Activated T-helper 17 cell treated with anti-CD3 and anti-CD28 coated beads, Interleukin-2, amount 50 U/mL, for 72 hours (primary cell): ENCODE results near the gene IL25. TPM values are rescaled to one million over a fixed set of nuclear protein-coding genes. Genes with fewer than 3 reads are reported as not detected.

Experiments used
- ATAC-seq: fragments of 150-1000 bp; cut with Tn5 transposase; replicated peaks from 2 replicates; pipeline ENCODE4 v1.10.0; 2021; ENCODE audit warnings: mild to moderate bottlenecking, moderate library complexity
- H3K27ac Mint-ChIP-seq: one replicate; pipeline ENCODE4 v1.8.0; 2022; ENCODE audit warnings: mixed read lengths
- H3K27me3 Mint-ChIP-seq: one replicate; pipeline ENCODE4 v1.8.0; 2022; ENCODE audit warnings: mixed read lengths
- H3K36me3 Mint-ChIP-seq: one replicate; pipeline ENCODE4 v1.8.0; 2022; ENCODE audit warnings: low read depth, mild to moderate bottlenecking, mixed read lengths
- H3K4me1 Mint-ChIP-seq: one replicate; pipeline ENCODE4 v1.8.0; 2022; ENCODE audit warnings: mixed read lengths
- H3K4me3 Mint-ChIP-seq: one replicate; pipeline ENCODE4 v1.8.0; 2022; ENCODE audit warnings: mild to moderate bottlenecking, mixed read lengths
- H3K9me3 Mint-ChIP-seq: one replicate; pipeline ENCODE4 v1.8.0; 2022; ENCODE audit warnings: mixed read lengths
- total RNA-seq, 2 donors: library from RNA; stranded (reverse); gene quantifications; one replicate each; pipeline ENCODE4 v1.2.3, GENCODE V29; 2022

Gene IL25
- total RNA-seq, 2 donors from 2014 or later: not detected

GRCh38 chr14:23376482-23377197, 4.0 kb downstream of the IL25 start, which contains the start of gene CMTM5:
Gene CMTM5 (plus strand): TSS chr14:23377046. CDS start chr14:23377252, 206 bp downstream.
- Mint-ChIP-seq H3K27ac (no peak within 1 kb of the TSS), H3K27me3 (peaks cover 8% of the 10 kb centered on the region), H3K4me1 (no peaks in the 10 kb centered on the region), H3K36me3 (no peaks in the 10 kb centered on the region), H3K4me3 (no peak within 1 kb of the TSS), H3K9me3 (no peaks in the 10 kb centered on the region)
- no peak for ATAC-seq

GRCh38 chr14:23377198-23377550, 4.6 kb downstream of the IL25 start:
- Mint-ChIP-seq H3K4me1 (no peaks in the 10 kb centered on the region), H3K4me3 (no peak overlapping the region), H3K36me3 (no peaks in the 10 kb centered on the region), H3K27me3 (peaks cover 13% of the 10 kb centered on the region), H3K27ac (no peak overlapping the region), H3K9me3 (no peaks in the 10 kb centered on the region)
- ATAC-seq: no peak

DNA sequence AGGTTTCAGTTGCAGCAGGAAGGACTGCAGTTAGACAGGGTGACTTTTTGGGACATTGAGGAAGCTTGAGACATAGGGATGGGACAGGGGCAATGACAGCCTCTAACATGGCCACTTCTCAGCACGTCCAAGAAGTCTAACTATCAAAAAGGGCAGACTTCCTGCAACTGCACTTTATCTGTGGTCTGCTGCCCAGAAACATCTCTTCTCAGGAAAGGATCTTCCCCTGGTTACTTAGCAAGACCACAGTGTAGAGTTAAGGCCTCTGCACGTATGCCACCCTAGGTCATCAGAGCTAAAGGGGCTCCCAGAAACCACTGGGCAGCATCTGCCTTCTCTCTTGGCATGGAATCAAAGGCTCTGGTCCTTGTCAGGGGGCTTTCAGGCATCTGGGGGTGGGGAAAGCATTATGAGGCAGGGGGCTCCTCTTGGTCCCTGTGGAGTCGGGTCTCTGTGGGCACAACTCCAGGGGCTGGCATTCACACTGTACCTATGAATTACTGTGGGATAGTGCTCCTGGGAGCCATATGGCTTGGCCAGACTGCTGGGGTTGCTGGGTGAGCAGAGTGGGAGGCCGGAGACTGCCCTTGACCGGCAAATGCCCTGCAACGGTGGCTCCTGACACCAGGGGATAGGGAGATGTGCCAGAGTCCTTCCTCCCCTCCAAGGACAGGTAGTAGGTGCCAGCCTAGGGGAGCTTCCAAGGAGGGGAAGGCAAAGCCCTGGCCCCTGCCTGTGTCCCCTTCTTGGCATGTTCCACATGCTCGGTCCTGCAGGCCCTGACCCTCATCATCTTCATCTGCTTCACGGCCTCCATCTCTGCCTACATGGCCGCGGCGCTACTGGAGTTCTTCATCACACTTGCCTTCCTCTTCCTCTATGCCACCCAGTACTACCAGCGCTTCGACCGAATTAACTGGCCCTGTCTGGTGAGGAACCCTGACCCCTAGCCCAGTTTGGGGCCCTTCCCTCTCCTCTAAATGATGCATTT, 5.3 kb downstream of the IL25 start:
- no peak overlapping the region for H3K27ac Mint-ChIP-seq
- no peaks in the 10 kb centered on the region for H3K4me1 Mint-ChIP-seq
- H3K9me3 Mint-ChIP-seq: no peaks in the 10 kb centered on the region
- ATAC-seq: no peak
- peaks cover 13% of the 10 kb centered on the region for H3K27me3 Mint-ChIP-seq
- H3K4me3 Mint-ChIP-seq: no peak overlapping the region
- no peaks in the 10 kb centered on the region for H3K36me3 Mint-ChIP-seq

GRCh38 chr14:23378612-23379220, 6.1 kb downstream of the IL25 start:
- Mint-ChIP-seq H3K36me3 (no peaks in the 10 kb centered on the region), H3K4me1 (no peaks in the 10 kb centered on the region), H3K9me3 (no peaks in the 10 kb centered on the region), H3K27me3 (peaks cover 13% of the 10 kb centered on the region), H3K4me3 (no peak overlapping the region), H3K27ac (no peak overlapping the region)
- ATAC-seq: no peak

- ATAC-seq: peak; percentile 87
- Mint-ChIP-seq H3K27ac (no peak overlapping the region), H3K36me3 (no peaks in the 10 kb centered on the region), H3K27me3 (peaks cover 13% of the 10 kb centered on the region), H3K4me3 (no peak overlapping the region), H3K9me3 (no peaks in the 10 kb centered on the region), H3K4me1 (no peaks in the 10 kb centered on the region)
These were observed 7.0 kb downstream of the IL25 start for GRCh38 chr14:23379366-23380196.

GRCh38 chr14:23380197-23380914, 7.7 kb downstream of the IL25 start:
- H3K4me3 Mint-ChIP-seq: no peak overlapping the region
- peaks cover 13% of the 10 kb centered on the region for H3K27me3 Mint-ChIP-seq
- peak; percentile 15 for ATAC-seq
- H3K36me3 Mint-ChIP-seq: no peaks in the 10 kb centered on the region
- no peak overlapping the region for H3K27ac Mint-ChIP-seq
- no peaks in the 10 kb centered on the region for H3K4me1 Mint-ChIP-seq
- no peaks in the 10 kb centered on the region for H3K9me3 Mint-ChIP-seq

GRCh38 chr14:23380976-23381375, 8.4 kb downstream of the IL25 start:
- Mint-ChIP-seq H3K27me3 (peaks cover 13% of the 10 kb centered on the region), H3K27ac (no peak overlapping the region), H3K36me3 (no peaks in the 10 kb centered on the region), H3K4me1 (no peaks in the 10 kb centered on the region), H3K4me3 (no peak overlapping the region), H3K9me3 (no peaks in the 10 kb centered on the region)
- no peak for ATAC-seq

DNA sequence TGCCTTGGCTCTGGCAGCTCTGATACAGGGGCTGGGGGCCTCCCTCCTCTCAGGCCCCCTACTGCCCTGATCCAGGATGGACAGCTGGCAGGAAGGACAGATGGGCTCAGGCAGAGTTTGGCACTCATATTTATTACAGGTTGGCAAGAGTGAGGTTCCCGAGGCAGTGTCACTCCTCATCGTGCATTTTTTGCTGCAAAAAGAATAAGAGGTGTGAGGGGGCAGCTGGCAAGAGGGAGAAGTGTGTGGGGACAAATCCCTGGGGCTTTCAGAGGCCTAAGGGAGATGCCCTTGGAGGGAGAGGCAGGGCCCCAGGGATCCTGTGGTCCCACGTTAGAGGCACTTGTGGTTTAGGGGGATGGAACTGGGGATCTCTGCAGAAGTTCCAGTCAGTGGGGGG, 9.3 kb downstream of the IL25 start:
- ATAC-seq: no peak
- Mint-ChIP-seq H3K27me3 (peaks cover 13% of the 10 kb centered on the region), H3K9me3 (no peaks in the 10 kb centered on the region), H3K4me3 (no peak overlapping the region), H3K27ac (no peak overlapping the region), H3K36me3 (no peaks in the 10 kb centered on the region), H3K4me1 (no peaks in the 10 kb centered on the region)

- no peak overlapping the region for H3K27ac Mint-ChIP-seq
- no peak for ATAC-seq
- no peak overlapping the region for H3K4me3 Mint-ChIP-seq
- H3K4me1 Mint-ChIP-seq: no peaks in the 10 kb centered on the region
- H3K27me3 Mint-ChIP-seq: peaks cover 12% of the 10 kb centered on the region
- no peaks in the 10 kb centered on the region for H3K9me3 Mint-ChIP-seq
- H3K36me3 Mint-ChIP-seq: no peaks in the 10 kb centered on the region
These were observed 9.7 kb downstream of the IL25 start for GRCh38 chr14:23382276-23382675.

- no peaks in the 10 kb centered on the region for H3K9me3 Mint-ChIP-seq
- no peak for ATAC-seq
- H3K4me3 Mint-ChIP-seq: no peak overlapping the region
- no peaks in the 10 kb centered on the region for H3K36me3 Mint-ChIP-seq
- peaks cover 11% of the 10 kb centered on the region for H3K27me3 Mint-ChIP-seq
- H3K27ac Mint-ChIP-seq: no peak overlapping the region
- H3K4me1 Mint-ChIP-seq: no peaks in the 10 kb centered on the region
These were observed 10.3 kb downstream of the IL25 start for GRCh38 chr14:23382731-23383440.

DNA sequence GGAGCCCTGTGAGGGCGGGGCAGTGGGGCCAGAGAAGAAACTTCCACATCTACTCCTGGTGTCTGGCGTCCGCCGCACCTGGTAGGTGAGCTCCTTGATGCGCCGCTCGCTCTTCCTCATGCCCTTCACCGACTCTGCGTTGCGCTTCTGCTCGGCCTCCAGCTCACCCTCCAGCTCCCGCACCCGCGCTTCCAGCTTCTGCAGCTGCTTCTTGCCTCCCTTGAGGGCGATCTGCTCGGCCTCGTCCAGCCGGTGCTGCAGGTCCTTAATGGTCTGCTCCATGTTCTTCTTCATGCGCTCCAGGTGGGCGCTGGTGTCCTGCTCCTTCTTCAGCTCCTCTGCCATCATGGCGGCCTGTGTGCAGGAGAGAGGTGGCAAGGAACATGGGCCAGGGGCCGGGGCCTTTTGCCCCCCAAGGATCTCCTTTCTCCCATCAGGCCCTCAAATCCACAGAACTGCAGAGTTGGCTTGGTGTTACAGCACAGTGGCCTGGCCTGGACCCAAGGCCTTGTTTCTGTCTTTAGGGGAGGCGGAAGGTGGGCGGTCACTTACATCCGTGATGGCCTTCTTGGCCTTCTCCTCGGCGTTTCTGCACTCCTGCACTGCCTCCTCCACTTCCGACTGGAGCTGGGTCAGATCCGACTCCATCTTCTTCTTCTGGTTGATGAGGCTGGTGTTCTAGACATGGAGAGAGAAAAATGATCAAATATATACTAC, 11.9 kb downstream of the IL25 start:
- no peak overlapping the region for H3K4me3 Mint-ChIP-seq
- H3K27ac Mint-ChIP-seq: no peak overlapping the region
- H3K9me3 Mint-ChIP-seq: no peaks in the 10 kb centered on the region
- ATAC-seq: no peak
- H3K27me3 Mint-ChIP-seq: peaks cover 20% of the 10 kb centered on the region
- H3K36me3 Mint-ChIP-seq: no peaks in the 10 kb centered on the region
- H3K4me1 Mint-ChIP-seq: no peaks in the 10 kb centered on the region

GRCh38 chr14:23385244-23385641, 12.6 kb downstream of the IL25 start:
- Mint-ChIP-seq H3K27me3 (peaks cover 20% of the 10 kb centered on the region), H3K36me3 (no peaks in the 10 kb centered on the region), H3K27ac (no peak overlapping the region), H3K4me3 (no peak overlapping the region), H3K9me3 (no peaks in the 10 kb centered on the region), H3K4me1 (no peaks in the 10 kb centered on the region)
- ATAC-seq: no peak
